Measurements from ENCODE around the gene C8B.

The C8B gene

DNA sequence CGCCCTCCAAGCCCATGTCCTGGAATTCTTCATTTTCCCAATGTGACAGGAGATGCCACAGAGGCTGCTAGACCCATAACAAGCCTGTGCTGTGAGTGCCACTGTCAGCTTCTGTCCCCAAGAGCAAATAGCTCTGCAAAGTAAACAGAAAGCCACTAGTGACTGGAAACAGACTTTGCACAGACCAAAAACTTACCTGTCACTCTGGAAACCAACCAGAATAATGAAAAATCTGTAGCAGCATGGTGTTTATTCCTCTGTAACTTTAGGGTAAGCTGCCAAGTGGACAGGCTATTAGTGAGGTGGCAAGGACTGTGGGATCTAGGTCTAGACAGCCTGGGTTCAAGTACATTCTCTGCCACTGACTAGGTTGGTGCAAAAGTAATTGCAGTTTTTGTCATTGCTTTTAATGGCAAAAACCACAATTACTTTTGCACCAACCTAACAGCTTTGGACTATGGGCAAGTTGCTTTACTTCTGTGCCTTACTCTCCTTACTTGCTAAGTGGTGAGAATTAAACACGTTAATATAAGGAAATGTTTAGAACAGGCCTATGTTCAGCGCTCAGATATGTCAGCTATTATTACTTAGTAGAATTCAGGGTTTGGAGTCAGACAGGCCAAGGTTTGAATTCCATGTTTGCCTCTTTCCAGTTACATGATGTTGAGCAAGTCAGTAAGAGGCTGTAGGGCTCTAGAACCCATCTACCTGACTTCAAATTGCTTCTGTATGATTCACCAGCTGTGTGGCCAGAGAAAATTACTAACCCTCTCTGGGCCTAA lies at the start of gene C8B:
TSS of gene C8B (minus strand) at position 100 of the 782 bp plus-strand sequence. CDS start at position 33, 67 bp downstream.
- TF ChIP-seq, protein P1, sequence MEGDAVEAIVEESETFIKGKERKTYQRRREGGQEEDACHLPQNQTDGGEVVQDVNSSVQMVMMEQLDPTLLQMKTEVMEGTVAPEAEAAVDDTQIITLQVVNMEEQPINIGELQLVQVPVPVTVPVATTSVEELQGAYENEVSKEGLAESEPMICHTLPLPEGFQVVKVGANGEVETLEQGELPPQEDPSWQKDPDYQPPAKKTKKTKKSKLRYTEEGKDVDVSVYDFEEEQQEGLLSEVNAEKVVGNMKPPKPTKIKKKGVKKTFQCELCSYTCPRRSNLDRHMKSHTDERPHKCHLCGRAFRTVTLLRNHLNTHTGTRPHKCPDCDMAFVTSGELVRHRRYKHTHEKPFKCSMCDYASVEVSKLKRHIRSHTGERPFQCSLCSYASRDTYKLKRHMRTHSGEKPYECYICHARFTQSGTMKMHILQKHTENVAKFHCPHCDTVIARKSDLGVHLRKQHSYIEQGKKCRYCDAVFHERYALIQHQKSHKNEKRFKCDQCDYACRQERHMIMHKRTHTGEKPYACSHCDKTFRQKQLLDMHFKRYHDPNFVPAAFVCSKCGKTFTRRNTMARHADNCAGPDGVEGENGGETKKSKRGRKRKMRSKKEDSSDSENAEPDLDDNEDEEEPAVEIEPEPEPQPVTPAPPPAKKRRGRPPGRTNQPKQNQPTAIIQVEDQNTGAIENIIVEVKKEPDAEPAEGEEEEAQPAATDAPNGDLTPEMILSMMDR (IDR thresholded peaks at IDR 0.05; ENCODE audit: control insufficient read depth, extremely low read depth, insufficient read depth), result no peak
- no peak for DNase-seq (ENCODE audit: low read depth)
- no peak within 1 kb of the TSS for H3K4me3 ChIP-seq (ENCODE audit: low read depth, low read length)

GRCh38 chr1:57015071-57015470 lies 49.3 kb upstream of the C8B start:
- DNase-seq (ENCODE audit: low read depth), result no peak
- H3K4me3 ChIP-seq (ENCODE audit: low read depth, low read length), result no peak overlapping the region
- TF ChIP-seq, protein P1 (IDR thresholded peaks at IDR 0.05; ENCODE audit: control insufficient read depth, extremely low read depth, insufficient read depth), result no peak

- DNase-seq (ENCODE audit: low read depth), result no peak
- TF ChIP-seq, protein P1 (IDR thresholded peaks at IDR 0.05; ENCODE audit: control insufficient read depth, extremely low read depth, insufficient read depth), result no peak
- no peak overlapping the region for H3K4me3 ChIP-seq (ENCODE audit: low read depth, low read length)
Observed at GRCh38 chr1:57013522-57013921, 47.7 kb upstream of the C8B start.

- TF ChIP-seq, protein P1 (IDR thresholded peaks at IDR 0.05; ENCODE audit: control insufficient read depth, extremely low read depth, insufficient read depth), result no peak
- H3K4me3 ChIP-seq (ENCODE audit: low read depth, low read length), result no peak overlapping the region
- no peak for DNase-seq (ENCODE audit: low read depth)
Observed at GRCh38 chr1:57012315-57012714, 46.5 kb upstream of the C8B start.

DNA sequence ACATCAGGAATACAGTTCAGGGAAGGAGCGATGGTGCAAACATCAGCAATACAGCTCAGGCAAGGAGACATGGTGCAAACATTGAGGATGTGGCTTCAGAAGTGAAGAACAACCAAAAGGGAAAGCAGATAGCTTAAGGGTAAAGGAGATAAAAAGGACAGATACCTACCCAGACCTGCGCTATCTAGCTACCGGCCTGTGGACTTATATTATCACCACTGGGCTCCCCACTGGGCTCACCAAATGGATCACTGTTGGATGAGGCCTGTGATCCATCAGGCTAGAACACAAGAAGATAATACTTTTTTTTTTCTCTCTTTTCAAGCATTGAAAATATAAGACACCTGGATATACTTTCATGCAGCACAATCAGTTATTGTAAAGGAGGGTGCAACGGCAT lies 44.7 kb upstream of the C8B start:
- no peak for DNase-seq (ENCODE audit: low read depth)
- H3K4me3 ChIP-seq (ENCODE audit: low read depth, low read length), result no peak overlapping the region
- TF ChIP-seq, protein P1 (IDR thresholded peaks at IDR 0.05; ENCODE audit: control insufficient read depth, extremely low read depth, insufficient read depth), result no peak

DNA sequence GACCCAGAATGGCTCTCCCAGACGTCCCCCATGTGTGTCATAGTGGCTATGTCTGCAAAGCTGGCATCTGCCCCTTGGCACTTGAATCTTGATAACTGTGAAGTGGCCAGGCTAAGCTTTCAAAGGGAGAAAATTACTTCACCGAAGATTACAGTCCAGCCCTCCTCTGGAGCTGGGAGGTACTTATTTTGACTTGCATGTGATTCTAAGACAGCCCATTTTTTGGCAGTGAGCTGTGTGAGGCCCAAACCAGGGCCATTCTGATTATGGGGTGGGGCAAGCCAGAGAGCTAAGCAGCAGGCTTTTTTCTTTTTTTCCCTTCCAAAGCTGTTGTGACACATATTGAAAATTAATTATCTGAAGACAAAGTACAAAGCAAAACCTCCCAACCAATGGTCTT lies 42.1 kb upstream of the C8B start:
- no peak for DNase-seq (ENCODE audit: low read depth)
- TF ChIP-seq, protein P1 (IDR thresholded peaks at IDR 0.05; ENCODE audit: control insufficient read depth, extremely low read depth, insufficient read depth), result no peak
- no peak overlapping the region for H3K4me3 ChIP-seq (ENCODE audit: low read depth, low read length)

DNA sequence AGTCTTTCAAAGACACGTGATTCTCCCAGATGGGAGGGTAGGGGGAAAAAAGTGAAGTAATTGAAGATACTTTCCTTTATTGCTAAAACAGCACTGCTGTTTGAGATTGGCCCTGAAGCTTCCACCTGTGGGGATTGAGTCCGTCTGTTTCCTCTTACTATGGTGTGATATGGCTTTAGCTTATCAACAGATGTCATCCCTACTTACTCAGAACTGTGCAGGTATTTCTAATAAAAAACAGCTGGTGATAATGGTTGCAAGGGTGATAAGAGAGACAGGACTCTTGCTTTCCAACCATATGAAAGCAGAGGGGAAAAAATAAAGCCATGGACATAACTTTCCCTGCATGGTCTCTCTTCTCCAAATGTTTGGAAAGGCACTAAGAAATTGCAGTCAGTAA lies 41.7 kb upstream of the C8B start:
- no peak for DNase-seq (ENCODE audit: low read depth)
- TF ChIP-seq, protein P1 (IDR thresholded peaks at IDR 0.05; ENCODE audit: control insufficient read depth, extremely low read depth, insufficient read depth), result no peak
- H3K4me3 ChIP-seq (ENCODE audit: low read depth, low read length), result no peak overlapping the region

Measured in LNCaP clone FGC (cell line).